Esophagus muscularis mucosa (tissue), 4 donors: Measurements from ENCODE around the gene PTTG1.

Experiments used
- CTCF ChIP-seq, 3 experiments: fragments of 200-600 bp in 2 of 3; fragments of 450-650 bp in 1 of 3; sonication (generic) in 2 of 3; IDR thresholded peaks; one replicate each; pipeline ENCODE4 v1.5.1; 2017 to 2019; ENCODE audit warnings: antibody characterized with exemption in 3 of 3, mild to moderate bottlenecking in 2 of 3, moderate library complexity in 1 of 3
- EP300 ChIP-seq: sonication (generic); formaldehyde crosslinking; IDR thresholded peaks from one replicate; pipeline ENCODE4 v1.6.1; 2017; ENCODE audit warnings: antibody characterized with exemption
- POLR2A ChIP-seq: fragments of 450-650 bp; IDR thresholded peaks from one replicate; pipeline ENCODE4 v1.6.1; 2017; ENCODE audit warnings: antibody characterized with exemption, moderate library complexity, mild to moderate bottlenecking, low read depth
- POLR2AphosphoS5 ChIP-seq, 2 donors: sonication (generic); formaldehyde crosslinking; IDR thresholded peaks; one replicate each; pipeline ENCODE4 v1.6.1; 2017; ENCODE audit warnings: antibody characterized with exemption in 2 of 2

GRCh38 chr5:160432787-160433186, 11.1 kb downstream of the PTTG1 start:
- TF ChIP-seq EP300: no peak
- no peak for TF ChIP-seq CTCF (IDR thresholded peaks at IDR 0.05)
- no peak for TF ChIP-seq POLR2A
- TF ChIP-seq POLR2AphosphoS5 (IDR thresholded peaks at IDR 0.05): no peak
